ENCODE results near the gene DNAH1. TPM values are rescaled to one million over a fixed set of nuclear protein-coding genes. Genes with fewer than 3 reads are reported as not detected.

The DNAH1 gene
- total RNA-seq, 2 experiments from 2014 or later, result 5.8 to 14.2 TPM

DNA sequence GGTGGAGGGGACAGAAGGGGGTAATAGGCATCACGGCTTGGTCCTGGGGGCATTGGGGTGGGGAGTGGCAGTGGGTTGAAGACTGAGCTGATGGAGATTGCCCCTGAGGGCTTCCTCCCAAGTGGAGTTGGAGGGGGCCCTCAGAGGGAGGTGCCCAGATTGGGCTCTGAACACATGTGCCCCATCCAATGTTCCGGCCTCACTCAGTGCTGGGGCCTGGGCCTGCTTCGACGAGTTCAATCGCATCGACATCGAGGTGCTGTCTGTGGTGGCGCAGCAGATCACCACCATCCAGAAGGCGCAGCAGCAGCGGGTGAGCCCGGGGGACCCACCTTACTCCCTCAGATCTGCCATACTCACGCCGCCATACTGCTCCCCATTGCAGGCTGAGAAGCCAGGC, 45.3 kb downstream of the DNAH1 start:
- Histone ChIP-seq H4K20me1 (ENCODE audit: insufficient read depth, low read length) (no peaks in the 10 kb centered on the region), H2AFZ (ENCODE audit: low read length) (no peak overlapping the region), H3K9me2 (ENCODE audit: insufficient read depth, low read length) (no peaks in the 10 kb centered on the region), H3K4me1 (ENCODE audit: insufficient read depth, low read length, poor library complexity, severe bottlenecking) (no peaks in the 10 kb centered on the region), H3K9me3 (ENCODE audit: low read length) (no peaks in the 10 kb centered on the region), H3K36me3 (ENCODE audit: insufficient read depth, low read length) (no peaks in the 10 kb centered on the region), H3K27ac (ENCODE audit: low read depth, low read length, poor library complexity, severe bottlenecking) (no peak overlapping the region), H3K4me3 (ENCODE audit: low read depth, low read length, poor library complexity, severe bottlenecking) (no peak overlapping the region), H3K4me2 (ENCODE audit: low read length) (no peak overlapping the region), H3K79me2 (ENCODE audit: insufficient read depth, low read depth, low read length) (no peaks in the 10 kb centered on the region)
- ChIA-PET POLR2A (interaction anchor here (0.7 kb wide), 1 partner anchor 168 kb away, joined by 3 read pairs; no protein-coding TSS in a partner anchor), CTCF (ENCODE audit: unreplicated experiment) (no interaction called here)
- no TSS peak for BruUV-seq (replicated peaks)
- TF ChIP-seq EZH2phosphoT487 (IDR thresholded peaks at IDR 0.05; ENCODE audit: borderline replicate concordance, low read depth, low read length), result no peak
- no peak for TF ChIP-seq CTCF (conservative IDR thresholded peaks at IDR 0.05; ENCODE audit: low read length)
- DNase-seq (ENCODE audit: low spot score), result no peak
- intact Hi-C loops (cut with micrococcal nuclease; ENCODE audit: unreplicated experiment), result no loop called here

DNA sequence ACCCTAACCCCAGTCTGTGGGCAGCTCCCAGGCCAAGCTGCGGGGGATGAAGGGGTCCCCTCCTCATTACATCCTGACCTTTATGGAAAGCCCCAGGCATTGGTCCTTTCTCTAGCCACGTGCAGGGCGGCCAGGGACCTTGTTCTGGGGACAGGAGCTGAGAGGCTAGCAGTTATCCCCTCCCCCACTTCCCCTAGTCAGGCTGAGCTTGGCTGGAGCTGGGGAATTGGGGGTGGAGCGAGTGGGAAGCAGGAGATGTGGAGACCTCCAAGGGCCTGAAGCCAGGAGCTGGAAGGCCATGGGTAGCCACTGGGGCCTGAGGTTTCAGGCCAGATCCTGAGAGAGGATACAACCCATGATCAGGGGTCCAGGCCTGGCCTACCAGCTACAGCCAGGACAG, 45.8 kb downstream of the DNAH1 start:
- ChIA-PET POLR2A (no interaction called here), CTCF (ENCODE audit: unreplicated experiment) (no interaction called here)

More for the DNA sequence above, 45.8 kb downstream of the DNAH1 start:
- no peak overlapping the region for H2AFZ ChIP-seq (ENCODE audit: low read length)
- H3K9me2 ChIP-seq (ENCODE audit: insufficient read depth, low read length), result no peaks in the 10 kb centered on the region
- DNase-seq (ENCODE audit: low spot score), result no peak
- no peak overlapping the region for H3K27ac ChIP-seq (ENCODE audit: low read depth, low read length, poor library complexity, severe bottlenecking)
- no peaks in the 10 kb centered on the region for H3K9me3 ChIP-seq (ENCODE audit: low read length)
- H4K20me1 ChIP-seq (ENCODE audit: insufficient read depth, low read length), result no peaks in the 10 kb centered on the region
- H3K4me1 ChIP-seq (ENCODE audit: insufficient read depth, low read length, poor library complexity, severe bottlenecking), result no peaks in the 10 kb centered on the region
- BruUV-seq (replicated peaks), result no TSS peak
- H3K79me2 ChIP-seq (ENCODE audit: insufficient read depth, low read depth, low read length), result no peaks in the 10 kb centered on the region
- H3K36me3 ChIP-seq (ENCODE audit: insufficient read depth, low read length), result no peaks in the 10 kb centered on the region
- intact Hi-C loops (cut with micrococcal nuclease; ENCODE audit: unreplicated experiment), result no loop called here
- no peak overlapping the region for H3K4me2 ChIP-seq (ENCODE audit: low read length)
- no peak for TF ChIP-seq CTCF (conservative IDR thresholded peaks at IDR 0.05; ENCODE audit: low read length)
- TF ChIP-seq EZH2phosphoT487 (IDR thresholded peaks at IDR 0.05; ENCODE audit: borderline replicate concordance, low read depth, low read length), result no peak
- no peak overlapping the region for H3K4me3 ChIP-seq (ENCODE audit: low read depth, low read length, poor library complexity, severe bottlenecking)
